GM12875 (cell line): ENCODE results near the gene C19orf38.

Experiments used
- H3K4me3 ChIP-seq: one replicate; pipeline ENCODE4 v1.5.1; 2011; ENCODE audit warnings: low read depth, low read length, control low read depth
- CTCF ChIP-seq: IDR thresholded peaks from 2 replicates; pipeline ENCODE4 v1.5.1; 2011; ENCODE audit warnings: low read depth, mild to moderate bottlenecking, control low read depth, inconsistent platforms, low read length, moderate library complexity, borderline replicate concordance; ENCODE audit not compliant: insufficient read depth

The C19orf38 gene

GRCh38 chr19:10916602-10917001, 68.4 kb downstream of the C19orf38 start:
- TF ChIP-seq CTCF, result no peak
- H3K4me3 ChIP-seq, result no peak overlapping the region

GRCh38 chr19:10918359-10918758, 70.1 kb downstream of the C19orf38 start:
- no peak for TF ChIP-seq CTCF

More at GRCh38 chr19:10918359-10918758, 70.1 kb downstream of the C19orf38 start:
- no peak overlapping the region for H3K4me3 ChIP-seq
